Right lobe of liver (tissue), 6 donors: ENCODE results near the gene CYB5R2. TPM values are rescaled to one million over a fixed set of nuclear protein-coding genes. Genes with fewer than 3 reads are reported as not detected.

Experiments
- ATAC-seq, 4 donors: fragments of 200-7000 bp; cut with Tn5 transposase; one replicate each; pipeline ENCODE4 v1.9.1; 2020; ENCODE audit warnings: mild to moderate bottlenecking in 4 of 4, moderate library complexity in 4 of 4
- DNase-seq, 3 donors: peaks; one replicate each; pipeline ENCODE4 v3.0.0-alpha.2; 2020
- H3K27ac ChIP-seq, 3 donors: fragments of 200-600 bp; one replicate each; pipeline ENCODE4 v1.8.0; 2022
- H3K27me3 ChIP-seq, 2 donors: fragments of 200-600 bp; one replicate each; pipeline ENCODE4 v1.8.0; 2022
- H3K36me3 ChIP-seq, 4 donors: fragments of 200-600 bp; sonication (generic) in 1 of 4; one replicate each; pipeline versions ENCODE4 v1.5.1 to v1.8.0; 2017 to 2022; ENCODE audit warnings: control low read depth in 1 of 4
- H3K4me1 ChIP-seq, 4 donors: fragments of 200-600 bp; sonication (generic) in 1 of 4; one replicate each; pipeline versions ENCODE4 v1.5.1 to v1.8.0; 2017 to 2022; ENCODE audit warnings: control low read depth in 1 of 4
- H3K4me3 ChIP-seq, 3 donors: fragments of 200-600 bp; one replicate each; pipeline ENCODE4 v1.8.0; 2022
- H3K9me3 ChIP-seq, 4 donors: fragments of 200-600 bp; sonication (generic) in 1 of 4; one replicate each; pipeline versions ENCODE4 v1.5.1 to v1.8.0; 2017 to 2022; ENCODE audit warnings: control low read depth in 1 of 4
- CTCF ChIP-seq, 4 donors: fragments of 200-600 bp in 3 of 4; fragments of 450-650 bp in 1 of 4; IDR thresholded peaks; one replicate each; pipeline versions ENCODE4 v1.5.1 to v1.8.0; 2016 to 2022; ENCODE audit warnings: antibody characterized with exemption in 4 of 4, mild to moderate bottlenecking in 2 of 4
- POLR2A ChIP-seq: fragments of 450-650 bp; IDR thresholded peaks from one replicate; pipeline ENCODE4 v1.6.1; 2017; ENCODE audit warnings: antibody characterized with exemption, mild to moderate bottlenecking
- WGBS: methylation state at CpG from one replicate; pipeline ENCODE4 v1.1.6; 2018; ENCODE audit warnings: low coverage, low lambda C conversion rate; ENCODE audit not compliant: insufficient coverage; ENCODE audit errors: missing lambda C conversion rate; 5-methylcytosine and 5-hydroxymethylcytosine counted together
- intact Hi-C, 2 donors: fragments of 100-400 bp; cut with DNase I; formaldehyde crosslinking; loops; one replicate each; pipeline versions ENCODE4 v1.11.2 to v1.14.1; 2022
- total RNA-seq, 6 experiments: library from RNA; depleted of rRNA in 2 of 6; stranded (reverse); fragments of >200 nt in 2 of 6; fragmentation: NEBNext Ultra II Directional in 3 of 6; extraction: Animal tissue kit (Norgen Biotek cat#: 25700) in 3 of 6; gene quantifications; one replicate each; pipeline versions ENCODE4 v1.1.0 to v1.2.4, GENCODE V29; 2016 to 2023
- donor health status: DM: no; HTN: yes; CAD: no.
- donor health status: DM: no; HTN: no; CAD: no.
- donor health status: DM: no; HTN: no; CAD: no.
- donor health status: DM: no; HTN: yes; CAD: no.
- donor health status: DM: no; HTN: yes; CAD: no.

CYB5R2 gene
- total RNA-seq, 6 experiments from 2014 or later = 0.71 to 3.5 (median 1.4) TPM

- Histone ChIP-seq H3K4me1 (peaks cover 0 to 16% (median 13%) of the 10 kb centered on the region in 4 donors), H3K9me3 (no peaks in the 10 kb centered on the region), H3K27ac (no peak overlapping the region), H3K36me3 (peaks cover 0 to 73% (median 38%) of the 10 kb centered on the region in 4 donors), H3K4me3 (no peak overlapping the region), H3K27me3 (no peaks in the 10 kb centered on the region)
- 82% methylated on average over 1 of the region's 2 CpGs for WGBS
- intact Hi-C loops = no loop called here
- DNase-seq (no peak), ATAC-seq (no peak)
- no peak for TF ChIP-seq CTCF (IDR thresholded peaks at IDR 0.05)
- no peak for TF ChIP-seq POLR2A
Measured at GRCh38 chr11:7632211-7632610, 41.1 kb downstream of the CYB5R2 start.

GRCh38 chr11:7630002-7630401 is 43.3 kb downstream of the CYB5R2 start:
- no peak for TF ChIP-seq CTCF (IDR thresholded peaks at IDR 0.05)
- TF ChIP-seq POLR2A = no peak
- peaks cover 0 to 16% (median 13%) of the 10 kb centered on the region in 4 donors for H3K4me1 ChIP-seq
- H3K4me3 ChIP-seq = no peak overlapping the region
- intact Hi-C loops = no loop called here
- WGBS = 14% methylated on average over 1 of the region's 2 CpGs
- H3K27me3 ChIP-seq = no peaks in the 10 kb centered on the region
- no peaks in the 10 kb centered on the region for H3K9me3 ChIP-seq
- ATAC-seq (peak; percentile 72 to 87 (median 82)), DNase-seq (peak; percentile 57 to 65 (median 61))
- peak overlapping the region in 1 of 3 donors; percentile 13 for H3K27ac ChIP-seq
- peaks cover 0 to 72% (median 34%) of the 10 kb centered on the region in 4 donors for H3K36me3 ChIP-seq

DNA sequence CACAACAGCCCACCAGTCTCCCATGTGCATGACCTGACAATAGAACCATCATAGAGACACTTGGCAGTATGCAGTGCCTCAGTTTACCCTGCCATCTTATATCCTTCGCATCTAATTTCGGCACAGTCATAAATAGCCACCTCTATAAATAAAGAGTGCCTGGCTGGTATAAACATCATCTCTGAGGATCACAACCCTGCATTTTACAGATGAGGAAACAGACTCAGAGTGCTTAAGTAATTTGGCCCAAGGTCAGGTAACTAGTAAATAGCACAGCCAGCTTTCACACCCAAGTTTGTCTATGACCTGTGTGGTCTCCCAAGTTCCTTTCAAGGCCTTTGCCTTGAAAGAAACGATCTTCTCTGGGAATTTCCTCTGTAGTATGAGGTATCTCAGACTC is 44.6 kb downstream of the CYB5R2 start:
- no peak for ATAC-seq
- WGBS = 80% methylated on average over 3 of the region's 3 CpGs
- TF ChIP-seq CTCF (IDR thresholded peaks at IDR 0.05) (no peak), POLR2A (no peak)
- H3K4me3 ChIP-seq = no peak overlapping the region
- intact Hi-C loops = no loop called here
- H3K27ac ChIP-seq = no peak overlapping the region
- no peak for DNase-seq
- peaks cover 0 to 62% (median 26%) of the 10 kb centered on the region in 4 donors for H3K36me3 ChIP-seq
- H3K4me1 ChIP-seq = peaks cover 0 to 16% (median 13%) of the 10 kb centered on the region in 4 donors
- no peaks in the 10 kb centered on the region for H3K9me3 ChIP-seq
- no peaks in the 10 kb centered on the region for H3K27me3 ChIP-seq

GRCh38 chr11:7622721-7623120 is 50.6 kb downstream of the CYB5R2 start:
- 81% methylated on average over 2 of the region's 2 CpGs for WGBS
- no peak for DNase-seq

GRCh38 chr11:7621554-7621953 is 51.7 kb downstream of the CYB5R2 start:
- Histone ChIP-seq H3K4me1 (no peaks in the 10 kb centered on the region), H3K27me3 (no peaks in the 10 kb centered on the region), H3K4me3 (no peak overlapping the region), H3K27ac (no peak overlapping the region), H3K9me3 (no peaks in the 10 kb centered on the region), H3K36me3 (peaks cover 0 to 38% (median 14%) of the 10 kb centered on the region in 4 donors)
- 30% methylated on average over 1 of the region's 1 CpG for WGBS
- TF ChIP-seq POLR2A = no peak
- TF ChIP-seq CTCF (IDR thresholded peaks at IDR 0.05) = no peak
- ATAC-seq (no peak), DNase-seq (no peak)
- intact Hi-C loops = no loop called here

More at GRCh38 chr11:7622721-7623120, 50.6 kb downstream of the CYB5R2 start:
- no peak for ATAC-seq
- Histone ChIP-seq H3K9me3 (no peaks in the 10 kb centered on the region), H3K4me3 (no peak overlapping the region), H3K27me3 (no peaks in the 10 kb centered on the region), H3K4me1 (no peaks in the 10 kb centered on the region), H3K27ac (no peak overlapping the region), H3K36me3 (peaks cover 0 to 42% (median 15%) of the 10 kb centered on the region in 4 donors)
- no peak for TF ChIP-seq POLR2A
- intact Hi-C loops = no loop called here
